CD4-positive, alpha-beta memory T cell (primary cell): ENCODE data around the gene SERGEF. TPM values are rescaled to one million over a fixed set of nuclear protein-coding genes. Genes with fewer than 3 reads are reported as not detected.

Experiments used
- CTCF ChIA-PET: fragments of 350-600 bp; sonication (Branson Sonifier 250); formaldehyde crosslinking; loops from one replicate; lab custom pipeline; 2021; ENCODE audit warnings: inconsistent platforms; ENCODE audit not compliant: partially characterized antibody; lab: Charles Lee
- POLR2A ChIA-PET: fragments of 350-600 bp; sonication (Branson Sonifier 250); formaldehyde crosslinking; loops from one replicate; lab custom pipeline; 2021; ENCODE audit not compliant: partially characterized antibody; lab: Charles Lee
- DNase-seq, 5 donors: peaks; one replicate each; pipeline versions ENCODE4 v3.0.0 to v3.0.0-alpha.2; 2020 to 2022; ENCODE audit warnings: mixed read lengths in 1 of 5
- H3K27ac ChIP-seq: one replicate; pipeline ENCODE4 v1.7.0; 2013; ENCODE audit warnings: low read depth, low read length
- H3K27me3 ChIP-seq: 2 replicates; pipeline ENCODE4 v1.7.0; 2013; ENCODE audit warnings: mild to moderate bottlenecking, low read length, moderate library complexity; ENCODE audit not compliant: insufficient read depth
- H3K36me3 ChIP-seq: 2 replicates; pipeline ENCODE4 v1.7.0; 2013; ENCODE audit warnings: mild to moderate bottlenecking, low read length, moderate library complexity; ENCODE audit not compliant: insufficient read depth
- H3K4me1 ChIP-seq: 2 replicates; pipeline ENCODE4 v1.7.0; 2013; ENCODE audit warnings: mild to moderate bottlenecking, low read length, moderate library complexity; ENCODE audit not compliant: insufficient read depth
- H3K4me3 ChIP-seq, 2 donors: one replicate each; pipeline ENCODE4 v1.7.0; 2013; ENCODE audit warnings: low read length in 2 of 2, mild to moderate bottlenecking in 1 of 2
- H3K9me3 ChIP-seq, 2 donors: one replicate each; pipeline ENCODE4 v1.7.0; 2013; ENCODE audit warnings: low read length in 2 of 2, control low read depth in 1 of 2; ENCODE audit not compliant: control insufficient read depth in 1 of 2
- H3K27ac Mint-ChIP-seq, 7 donors: one replicate each; pipeline ENCODE4 v1.8.0; 2020 to 2021; ENCODE audit warnings: mixed read lengths in 7 of 7, mild to moderate bottlenecking in 6 of 7, inconsistent platforms in 3 of 7, moderate library complexity in 3 of 7
- H3K27me3 Mint-ChIP-seq, 2 donors: one replicate each; pipeline ENCODE4 v1.8.0; 2020 to 2021; ENCODE audit warnings: mixed read lengths in 2 of 2
- H3K36me3 Mint-ChIP-seq, 2 donors: one replicate each; pipeline ENCODE4 v1.8.0; 2020 to 2021; ENCODE audit warnings: mixed read lengths in 2 of 2, inconsistent platforms in 1 of 2, mild to moderate bottlenecking in 1 of 2
- H3K4me1 Mint-ChIP-seq, 4 donors: one replicate each; pipeline ENCODE4 v1.8.0; 2020 to 2021; ENCODE audit warnings: mixed read lengths in 4 of 4, mild to moderate bottlenecking in 1 of 4
- H3K4me3 Mint-ChIP-seq, 8 donors: one replicate each; pipeline ENCODE4 v1.8.0; 2020 to 2021; ENCODE audit warnings: mixed read lengths in 8 of 8, mild to moderate bottlenecking in 7 of 8, moderate library complexity in 6 of 8, inconsistent platforms in 3 of 8
- H3K9me3 Mint-ChIP-seq, 8 donors: one replicate each; pipeline ENCODE4 v1.8.0; 2020 to 2021; ENCODE audit warnings: mixed read lengths in 8 of 8, mild to moderate bottlenecking in 5 of 8, inconsistent platforms in 3 of 8, moderate library complexity in 1 of 8
- intact Hi-C: fragments of 100-400 bp; cut with micrococcal nuclease; formaldehyde crosslinking; loops from one replicate; pipeline ENCODE4 v1.15.1; 2023
- polyA plus RNA-seq, 2 donors: library from polyadenylated mRNA; unstranded; fragments of 300-500 nt; fragmentation: Illumina TruSeq; gene quantifications; one replicate each; pipeline ENCODE4 v1.2.3, GENCODE V29; 2021
- total RNA-seq, 2 experiments: library from RNA; stranded (reverse); gene quantifications; one replicate each; pipeline ENCODE4 v1.2.3, GENCODE V29; 2021

The SERGEF gene
- total and polyA plus RNA-seq, 4 experiments from 2014 or later = 46.2 to 82.7 (median 63.7) TPM

- Mint-ChIP-seq H3K36me3 (peaks cover 86 to 89% of the 10 kb centered on the region in 2 donors), H3K9me3 (no peaks in the 10 kb centered on the region), H3K27ac (no peak overlapping the region), H3K4me3 (no peak overlapping the region), H3K27me3 (no peaks in the 10 kb centered on the region), H3K4me1 (peaks cover 0 to 3% (median under 1%) of the 10 kb centered on the region in 4 donors)
- CTCF ChIA-PET = interaction anchor here (0.7 kb wide), 1 partner anchor 24 kb away, joined by 3 read pairs; no protein-coding TSS in a partner anchor
- DNase-seq = no peak
- POLR2A ChIA-PET = no interaction called here
- no peak overlapping the region for H3K27ac ChIP-seq
- H3K9me3 ChIP-seq = no peaks in the 10 kb centered on the region
- H3K4me1 ChIP-seq = no peaks in the 10 kb centered on the region
- no peak overlapping the region for H3K4me3 ChIP-seq
- peaks cover 50% of the 10 kb centered on the region for H3K36me3 ChIP-seq
- intact Hi-C loops = no loop called here
- H3K27me3 ChIP-seq = no peaks in the 10 kb centered on the region
Measured at GRCh38 chr11:17954395-17955252, 58.2 kb downstream of the SERGEF start.

DNA sequence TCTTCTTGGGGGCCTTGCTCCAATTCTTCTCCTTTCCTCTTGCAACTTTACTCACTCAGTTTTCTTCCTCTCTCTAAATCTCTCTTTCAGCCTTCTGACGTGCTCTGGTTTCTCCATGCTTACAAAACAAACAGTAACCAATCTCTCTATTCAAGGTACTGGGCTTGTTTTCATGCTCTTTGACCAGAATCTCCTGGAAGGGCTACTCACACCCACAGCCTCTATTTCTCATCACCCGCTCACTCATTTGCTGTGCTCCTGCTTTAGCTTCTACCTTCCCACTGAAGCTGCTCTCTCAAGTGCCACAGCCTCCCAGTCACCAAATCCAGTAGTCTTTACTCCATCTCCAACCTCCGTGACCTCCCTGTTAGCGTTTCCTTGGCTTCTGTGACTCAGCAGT lies 60.4 kb downstream of the SERGEF start:
- Mint-ChIP-seq H3K4me1 (peaks cover 0 to 6% (median under 1%) of the 10 kb centered on the region in 4 donors), H3K27ac (peak overlapping the region in 1 of 7 donors; percentile 24), H3K27me3 (no peaks in the 10 kb centered on the region), H3K36me3 (peaks cover 83 to 91% of the 10 kb centered on the region in 2 donors), H3K9me3 (peaks cover 0 to 2% (median 0%) of the 10 kb centered on the region in 8 donors), H3K4me3 (no peak overlapping the region)
- Histone ChIP-seq H3K9me3 (no peaks in the 10 kb centered on the region), H3K27me3 (no peaks in the 10 kb centered on the region), H3K4me1 (no peaks in the 10 kb centered on the region), H3K36me3 (peaks cover 40% of the 10 kb centered on the region), H3K4me3 (no peak overlapping the region), H3K27ac (no peak overlapping the region)
- CTCF ChIA-PET = no interaction called here
- POLR2A ChIA-PET = no interaction called here
- no peak for DNase-seq
- intact Hi-C loops = no loop called here

DNA sequence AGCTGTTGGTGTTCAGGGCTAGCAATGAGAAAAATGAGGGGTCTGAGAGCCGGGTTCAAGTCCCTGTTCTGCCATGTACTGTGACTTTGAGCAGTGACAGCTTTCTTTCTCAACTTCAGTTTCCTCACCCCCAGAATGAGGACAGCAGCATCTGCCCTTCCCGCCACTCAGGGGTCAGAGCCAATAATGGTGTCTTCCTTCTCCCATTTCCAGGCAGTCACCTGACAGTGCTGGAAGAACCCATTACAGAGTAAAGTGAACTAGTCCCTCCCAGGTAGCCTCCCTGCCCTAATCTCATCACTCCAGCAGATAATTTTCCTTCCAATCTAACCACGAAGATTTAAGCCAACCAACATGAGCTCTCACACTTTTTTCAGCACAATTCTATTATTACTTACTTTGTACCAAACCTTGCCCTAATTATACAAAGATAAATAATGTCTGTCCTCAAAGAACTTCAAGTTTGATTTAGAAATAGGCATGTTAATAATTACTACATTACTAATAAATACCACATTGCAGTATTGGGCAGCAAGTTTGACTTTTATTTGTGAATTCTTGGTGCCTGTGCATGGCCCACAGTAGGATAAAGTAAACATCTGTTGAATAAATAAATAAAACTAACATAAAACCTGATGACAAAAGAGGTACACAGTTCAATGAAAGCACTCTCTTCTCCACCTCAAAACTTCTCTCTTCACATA lies 61.0 kb downstream of the SERGEF start:
- no peak overlapping the region for H3K4me3 ChIP-seq

DNA sequence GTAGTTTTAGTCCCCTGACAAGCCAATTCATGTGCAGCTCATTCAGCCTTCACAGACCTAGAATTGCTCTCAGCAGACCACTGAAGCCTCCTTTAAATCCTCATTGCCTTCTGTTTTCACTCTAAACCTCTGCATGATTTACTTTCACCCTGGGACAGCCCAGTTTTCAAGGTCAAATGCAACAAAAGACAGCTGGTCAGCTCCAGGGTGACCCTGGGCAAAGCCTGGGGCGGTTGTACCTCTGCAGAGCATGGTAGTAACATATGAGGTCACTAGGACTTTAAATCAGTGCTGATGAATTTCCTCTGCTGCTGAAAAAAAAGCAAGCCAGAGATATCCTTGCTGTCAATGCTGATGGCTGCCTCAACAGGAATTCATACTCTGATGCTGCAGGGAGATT lies 62.2 kb downstream of the SERGEF start:
- Histone ChIP-seq H3K4me3 (no peak overlapping the region), H3K27ac (no peak overlapping the region), H3K4me1 (no peaks in the 10 kb centered on the region), H3K36me3 (peaks cover 26% of the 10 kb centered on the region), H3K27me3 (no peaks in the 10 kb centered on the region), H3K9me3 (no peaks in the 10 kb centered on the region)
- no peak for DNase-seq
- Mint-ChIP-seq H3K9me3 (peaks cover 0 to 4% (median 0%) of the 10 kb centered on the region in 8 donors), H3K27me3 (no peaks in the 10 kb centered on the region), H3K27ac (no peak overlapping the region), H3K36me3 (peaks cover 84 to 92% of the 10 kb centered on the region in 2 donors), H3K4me1 (peaks cover 0 to 6% (median under 1%) of the 10 kb centered on the region in 4 donors), H3K4me3 (no peak overlapping the region)
- ChIA-PET CTCF (interaction anchor here (2.2 kb wide), 1 partner anchor 220 kb away, joined by 5 read pairs; no protein-coding TSS in a partner anchor), POLR2A (no interaction called here)
- intact Hi-C loops = no loop called here

More for the DNA sequence above, 61.0 kb downstream of the SERGEF start:
- Mint-ChIP-seq H3K27me3 (no peaks in the 10 kb centered on the region), H3K4me3 (no peak overlapping the region), H3K9me3 (peaks cover 0 to 2% (median 0%) of the 10 kb centered on the region in 8 donors), H3K36me3 (peaks cover 84 to 93% of the 10 kb centered on the region in 2 donors), H3K4me1 (peaks cover 0 to 6% (median under 1%) of the 10 kb centered on the region in 4 donors), H3K27ac (no peak overlapping the region)
- H3K9me3 ChIP-seq = no peaks in the 10 kb centered on the region
- H3K27me3 ChIP-seq = no peaks in the 10 kb centered on the region
- no peaks in the 10 kb centered on the region for H3K4me1 ChIP-seq
- DNase-seq = no peak
- intact Hi-C loops = no loop called here
- H3K36me3 ChIP-seq = peaks cover 37% of the 10 kb centered on the region
- CTCF ChIA-PET = interaction anchor here (2.2 kb wide), 1 partner anchor 221 kb away, joined by 5 read pairs; no protein-coding TSS in a partner anchor
- H3K27ac ChIP-seq = no peak overlapping the region
- POLR2A ChIA-PET = no interaction called here

- no peaks in the 10 kb centered on the region for H3K9me3 ChIP-seq
- peaks cover 11% of the 10 kb centered on the region for H3K36me3 ChIP-seq
- Mint-ChIP-seq H3K9me3 (peaks cover 2 to 16% (median 13%) of the 10 kb centered on the region in 8 donors), H3K4me1 (peaks cover 0 to 6% (median 0%) of the 10 kb centered on the region in 4 donors), H3K27ac (no peak overlapping the region), H3K27me3 (no peaks in the 10 kb centered on the region), H3K4me3 (no peak overlapping the region), H3K36me3 (peaks cover 81 to 95% of the 10 kb centered on the region in 2 donors)
- no peak for DNase-seq
- POLR2A ChIA-PET = no interaction called here
- no peak overlapping the region for H3K27ac ChIP-seq
- intact Hi-C loops = no loop called here
- no peaks in the 10 kb centered on the region for H3K27me3 ChIP-seq
- CTCF ChIA-PET = interaction anchor here (1.1 to 1.3 kb wide), 2 partner anchors 32 to 158 kb away, joined by 3 read pairs; partner anchors contain the start of gene SAAL1
- no peaks in the 10 kb centered on the region for H3K4me1 ChIP-seq
- no peak overlapping the region for H3K4me3 ChIP-seq
Measured at GRCh38 chr11:17948296-17948695, 64.6 kb downstream of the SERGEF start.

DNA sequence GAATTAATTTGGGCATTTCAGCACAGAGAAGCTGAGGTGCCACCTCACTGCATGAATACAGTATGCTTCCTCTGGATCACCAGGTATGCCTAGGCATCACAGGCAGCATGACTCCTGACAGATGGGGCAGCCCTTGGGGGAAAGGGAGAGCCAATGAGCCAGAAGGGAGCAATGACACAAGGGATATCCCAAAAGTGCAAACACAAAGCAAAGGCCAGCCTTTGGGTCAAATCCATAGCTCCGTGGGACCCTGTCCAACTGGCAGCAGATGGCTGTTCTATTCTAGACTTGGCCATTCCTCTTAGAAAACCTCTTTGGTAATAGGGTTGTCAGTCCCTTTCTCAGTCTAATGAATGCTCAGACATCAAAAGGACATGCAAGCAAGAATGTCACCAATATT lies 73.3 kb downstream of the SERGEF start:
- H3K4me3 ChIP-seq = no peak overlapping the region
- DNase-seq = no peak
- CTCF ChIA-PET = no interaction called here
- Mint-ChIP-seq H3K27ac (no peak overlapping the region), H3K27me3 (no peaks in the 10 kb centered on the region), H3K9me3 (peaks cover 0 to 14% (median 7%) of the 10 kb centered on the region in 8 donors), H3K36me3 (peaks cover 51 to 54% of the 10 kb centered on the region in 2 donors), H3K4me1 (no peaks in the 10 kb centered on the region), H3K4me3 (no peak overlapping the region)
- no peaks in the 10 kb centered on the region for H3K36me3 ChIP-seq
- POLR2A ChIA-PET = no interaction called here
- intact Hi-C loops = no loop called here
- H3K27ac ChIP-seq = no peak overlapping the region
- H3K9me3 ChIP-seq = no peaks in the 10 kb centered on the region
- H3K4me1 ChIP-seq = no peaks in the 10 kb centered on the region
- H3K27me3 ChIP-seq = no peaks in the 10 kb centered on the region

DNA sequence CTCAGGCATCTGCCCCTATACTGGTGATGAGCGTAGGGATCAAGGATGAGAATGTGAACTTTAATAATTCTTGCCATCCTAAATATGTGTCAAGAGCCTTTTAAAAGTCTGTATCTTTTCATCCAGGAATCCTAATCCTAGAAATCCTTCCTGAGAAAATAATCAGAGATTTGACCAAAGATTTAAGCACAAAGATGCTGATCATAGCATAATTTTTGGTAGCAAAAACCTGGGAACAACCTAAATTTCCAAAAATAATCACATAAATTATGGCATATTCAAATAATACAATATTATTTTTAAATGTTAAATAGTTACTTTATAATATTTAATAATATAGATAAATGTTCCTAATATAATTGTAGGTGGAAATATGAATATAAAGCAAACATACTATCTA lies 76.1 kb downstream of the SERGEF start:
- POLR2A ChIA-PET = no interaction called here
- Mint-ChIP-seq H3K27me3 (no peaks in the 10 kb centered on the region), H3K4me1 (no peaks in the 10 kb centered on the region), H3K36me3 (peaks cover 53% of the 10 kb centered on the region in 2 donors), H3K4me3 (no peak overlapping the region), H3K9me3 (peaks cover 0 to 5% (median under 1%) of the 10 kb centered on the region in 8 donors), H3K27ac (no peak overlapping the region)
- no peak for DNase-seq
- H3K9me3 ChIP-seq = no peaks in the 10 kb centered on the region
- no peak overlapping the region for H3K27ac ChIP-seq
- no peaks in the 10 kb centered on the region for H3K36me3 ChIP-seq
- H3K4me1 ChIP-seq = no peaks in the 10 kb centered on the region
- CTCF ChIA-PET = no interaction called here
- no peak overlapping the region for H3K4me3 ChIP-seq
- no peaks in the 10 kb centered on the region for H3K27me3 ChIP-seq
- intact Hi-C loops = no loop called here
